ENCODE measurements around the gene ANTKMT.

The ANTKMT gene

GRCh38 chr16:769184-769784 is 48.3 kb downstream of the ANTKMT start:
- no peak for DNase-seq (ENCODE audit: low read depth)
- TF ChIP-seq CTCF (IDR thresholded peaks at IDR 0.05; ENCODE audit: control insufficient read depth, extremely low read depth, insufficient read depth): no peak
- no peak overlapping the region for H3K4me3 ChIP-seq (ENCODE audit: low read depth, low read length)

- no peak for TF ChIP-seq CTCF (IDR thresholded peaks at IDR 0.05; ENCODE audit: control insufficient read depth, extremely low read depth, insufficient read depth)
- no peak for DNase-seq (ENCODE audit: low read depth)
- no peak overlapping the region for H3K4me3 ChIP-seq (ENCODE audit: low read depth, low read length)
Measured at GRCh38 chr16:769934-770333, 49.0 kb downstream of the ANTKMT start.

GRCh38 chr16:770411-770810 is 49.5 kb downstream of the ANTKMT start:
- no peak for DNase-seq (ENCODE audit: low read depth)
- no peak for TF ChIP-seq CTCF (IDR thresholded peaks at IDR 0.05; ENCODE audit: control insufficient read depth, extremely low read depth, insufficient read depth)
- H3K4me3 ChIP-seq (ENCODE audit: low read depth, low read length): no peak overlapping the region

All from LNCaP clone FGC (cell line).